ENCODE data around the gene CYP46A1.

The CYP46A1 gene

DNA sequence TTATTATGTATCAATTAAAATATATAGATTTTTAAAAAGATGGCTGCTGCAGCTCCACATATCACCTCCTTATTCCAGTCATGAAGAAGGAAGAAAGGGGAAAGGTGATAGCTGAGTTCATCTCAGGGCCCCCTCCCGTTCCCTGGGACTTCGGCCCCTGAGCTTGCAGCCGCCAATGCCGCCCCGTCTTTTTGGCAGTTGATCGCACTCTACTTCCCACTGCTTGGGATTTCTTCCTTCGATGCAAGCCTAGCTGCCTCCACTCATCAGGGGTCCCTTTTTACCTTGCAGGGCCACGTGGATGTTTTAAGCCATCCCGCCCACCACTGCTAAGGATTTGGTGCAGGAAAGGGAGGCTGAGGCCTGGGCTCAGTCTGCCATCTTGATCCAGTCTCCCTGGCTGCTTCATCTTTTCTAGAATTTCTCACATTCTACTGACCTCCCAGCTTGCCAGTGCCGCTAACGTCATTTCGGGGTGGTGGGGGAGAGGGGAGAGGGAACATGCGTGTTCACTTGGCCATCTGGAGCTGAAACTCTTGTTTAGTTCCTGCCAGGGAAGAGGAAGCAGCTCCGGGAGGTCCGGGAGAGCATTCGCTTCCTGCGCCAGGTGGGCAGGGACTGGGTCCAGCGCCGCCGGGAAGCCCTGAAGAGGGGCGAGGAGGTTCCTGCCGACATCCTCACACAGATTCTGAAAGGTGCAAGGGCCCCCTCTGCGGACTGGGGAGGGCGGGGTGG, 31.3 kb downstream of the CYP46A1 start:
- no peak for TF ChIP-seq CTCF (conservative IDR thresholded peaks at IDR 0.05; ENCODE audit: low read depth, low read length)
- H3K4me3 ChIP-seq (ENCODE audit: low read length) = no peak overlapping the region
- no peak for DNase-seq (ENCODE audit: low read depth)

DNA sequence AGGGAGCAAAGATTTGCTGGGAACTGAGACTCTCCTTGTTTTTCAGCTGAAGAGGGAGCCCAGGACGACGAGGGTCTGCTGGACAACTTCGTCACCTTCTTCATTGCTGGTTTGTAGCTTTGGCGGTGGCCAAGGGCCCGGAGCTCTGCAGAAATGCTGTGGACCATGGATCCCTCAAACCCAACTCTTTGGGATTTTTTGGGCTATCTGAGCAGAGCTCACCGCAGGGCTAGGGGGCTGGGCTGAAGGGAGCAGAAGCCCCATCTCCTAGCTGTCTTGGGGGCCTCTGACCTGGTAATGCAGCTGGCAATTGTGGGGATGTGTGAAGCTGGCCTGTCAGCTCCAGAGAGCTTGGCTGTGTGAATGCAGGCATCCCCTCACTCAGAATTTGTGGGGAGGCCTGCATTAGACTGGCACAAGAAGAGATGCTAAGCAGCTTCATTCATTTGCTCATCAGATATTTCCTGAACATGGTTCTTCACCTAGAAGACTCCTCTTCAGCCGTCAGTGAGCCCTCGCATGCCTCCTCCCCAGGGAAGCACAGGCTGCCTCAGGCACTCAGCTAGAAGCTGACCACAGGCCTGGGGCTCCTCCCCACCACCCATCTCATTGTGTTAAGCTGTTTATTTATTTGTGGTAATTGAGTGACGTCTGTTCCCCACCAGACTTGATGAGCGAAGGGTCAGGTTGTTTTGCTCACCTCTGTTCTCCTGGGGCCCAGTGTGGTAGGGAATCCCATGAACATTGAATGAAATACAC, 32.2 kb downstream of the CYP46A1 start:
- H3K4me3 ChIP-seq (ENCODE audit: low read length) = no peak overlapping the region
- TF ChIP-seq CTCF (conservative IDR thresholded peaks at IDR 0.05; ENCODE audit: low read depth, low read length) = no peak
- DNase-seq (ENCODE audit: low read depth) = no peak

DNA sequence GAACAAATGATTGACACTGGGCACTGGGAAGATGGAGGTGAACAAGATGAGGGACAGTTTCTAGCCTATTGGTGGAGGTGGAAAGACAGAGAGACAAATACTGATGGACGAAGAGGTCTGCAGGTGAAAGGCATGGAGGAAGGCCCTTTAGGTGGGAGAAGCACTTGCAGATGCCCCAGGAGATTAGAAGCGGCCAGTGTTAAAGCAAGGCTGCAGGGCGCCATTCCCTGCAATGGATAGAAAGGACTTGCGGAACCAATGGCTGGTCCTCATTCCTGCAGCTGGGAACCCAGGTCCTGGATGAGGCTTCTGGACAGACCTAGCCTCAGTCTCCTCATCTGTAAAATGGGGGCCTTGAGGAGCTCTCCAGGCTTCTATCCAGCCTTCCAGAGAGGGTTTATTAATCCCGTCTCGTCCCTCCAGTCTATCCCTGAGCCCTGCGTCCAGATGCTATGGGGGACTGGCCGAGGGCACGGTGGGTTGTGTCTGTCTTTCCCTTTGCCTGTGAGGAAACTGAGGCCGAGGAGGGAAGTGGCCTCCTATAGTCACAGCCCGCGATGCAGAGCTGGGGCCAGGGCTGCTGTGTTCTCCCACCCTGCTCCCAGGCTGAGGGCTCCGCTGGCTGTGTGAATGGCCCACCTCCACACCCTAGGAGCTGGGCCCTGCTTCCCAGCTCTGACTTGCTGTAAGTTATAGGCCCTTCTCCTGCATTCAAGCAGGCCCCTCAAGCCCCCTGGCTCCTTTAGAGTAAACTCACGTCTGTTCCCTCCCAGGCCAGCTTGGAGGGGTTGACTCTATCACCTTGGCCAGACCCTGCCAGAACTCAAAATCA, 33.0 kb downstream of the CYP46A1 start:
- DNase-seq (ENCODE audit: low read depth) = no peak
- no peak overlapping the region for H3K4me3 ChIP-seq (ENCODE audit: low read length)
- no peak for TF ChIP-seq CTCF (conservative IDR thresholded peaks at IDR 0.05; ENCODE audit: low read depth, low read length)

DNA sequence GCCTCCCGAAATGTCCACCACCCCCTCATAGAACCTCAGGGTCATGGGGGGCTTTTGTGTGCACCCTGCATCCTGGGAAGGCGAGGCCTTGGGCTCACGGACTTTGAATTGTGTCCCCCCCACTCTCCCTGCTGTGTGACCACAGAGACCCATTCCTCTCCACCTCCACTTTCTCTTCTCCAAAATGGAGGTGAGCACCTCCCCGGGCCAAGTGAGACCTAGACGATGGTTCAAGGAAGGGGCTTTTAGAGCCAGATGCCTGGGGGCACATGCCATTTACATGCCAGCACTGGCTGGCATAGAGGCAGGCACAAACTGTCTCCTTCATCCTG, 33.5 kb downstream of the CYP46A1 start:
- TF ChIP-seq CTCF (conservative IDR thresholded peaks at IDR 0.05; ENCODE audit: low read depth, low read length) = no peak
- no peak overlapping the region for H3K4me3 ChIP-seq (ENCODE audit: low read length)
- no peak for DNase-seq (ENCODE audit: low read depth)

- no peak for TF ChIP-seq CTCF (conservative IDR thresholded peaks at IDR 0.05; ENCODE audit: low read depth, low read length)
- no peak for DNase-seq (ENCODE audit: low read depth)
Observed at GRCh38 chr14:99718031-99718810, 34.1 kb downstream of the CYP46A1 start.

DNA sequence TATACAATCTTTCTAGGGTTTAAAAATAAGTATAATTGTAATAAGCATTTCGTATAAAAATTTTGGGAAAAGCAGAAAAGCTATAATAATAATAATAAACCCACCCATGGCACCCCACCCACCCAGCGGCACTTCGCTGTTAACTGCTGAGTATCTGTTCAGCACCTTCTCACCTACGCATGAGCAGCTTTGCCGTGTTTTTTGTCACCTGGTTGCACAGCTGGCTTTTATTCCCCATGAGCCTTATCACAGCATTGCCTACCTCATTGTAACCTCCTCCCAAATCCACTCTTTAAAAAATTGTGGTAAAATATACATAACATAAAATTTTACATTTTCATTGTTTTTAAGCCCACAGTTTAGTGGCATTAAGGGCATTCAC, 34.7 kb downstream of the CYP46A1 start:
- no peak overlapping the region for H3K4me3 ChIP-seq (ENCODE audit: low read length)
- no peak for DNase-seq (ENCODE audit: low read depth)
- no peak for TF ChIP-seq CTCF (conservative IDR thresholded peaks at IDR 0.05; ENCODE audit: low read depth, low read length)

More at GRCh38 chr14:99718031-99718810, 34.1 kb downstream of the CYP46A1 start:
- no peak overlapping the region for H3K4me3 ChIP-seq (ENCODE audit: low read length)
